Measurements from ENCODE around the gene ROMO1.

Gene ROMO1

DNA sequence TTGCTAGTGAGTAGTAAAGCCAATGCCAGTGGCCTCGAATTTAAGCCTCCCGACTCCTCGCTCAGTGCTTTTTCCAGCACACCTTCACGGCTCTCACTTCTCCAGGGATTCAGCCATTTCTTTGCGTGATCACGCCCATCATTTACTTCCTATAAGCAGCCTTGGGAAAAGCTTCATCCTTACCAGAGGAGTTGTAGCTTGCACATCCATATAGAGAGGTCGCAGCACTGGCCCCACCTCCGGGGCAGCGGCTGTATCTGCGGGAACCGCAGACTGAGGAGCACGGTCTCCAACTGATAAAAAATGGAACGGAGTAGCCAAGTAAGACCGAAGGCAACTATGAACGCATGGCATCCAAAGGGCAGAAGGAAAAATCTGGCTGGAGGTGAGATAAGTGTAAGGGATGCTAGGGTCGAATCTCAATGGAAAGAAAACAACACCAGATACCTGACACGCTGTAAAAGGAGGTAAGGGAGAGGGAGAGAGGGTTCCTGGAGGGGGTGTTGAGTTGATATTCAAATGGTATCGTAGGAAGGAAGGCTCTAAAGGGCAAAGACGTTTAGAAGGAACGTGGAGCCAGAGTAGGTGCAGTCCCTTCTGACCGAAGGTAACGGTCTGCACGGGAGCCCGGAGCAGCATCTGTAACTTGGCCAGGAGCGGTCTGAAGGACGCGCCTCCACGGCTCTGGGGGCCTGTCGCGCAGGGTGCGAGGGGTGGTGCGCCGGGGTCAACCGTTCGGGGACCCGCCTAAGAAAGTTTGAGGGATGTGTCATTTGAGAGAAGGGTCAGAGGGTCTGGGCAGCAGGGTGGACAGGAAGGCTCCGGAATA is 693 bp upstream of the ROMO1 start:
- peak; percentile 30 for DNase-seq
- peaks cover 40% of the 10 kb centered on the region for H3K36me3 ChIP-seq
- TF ChIP-seq, protein P1, sequence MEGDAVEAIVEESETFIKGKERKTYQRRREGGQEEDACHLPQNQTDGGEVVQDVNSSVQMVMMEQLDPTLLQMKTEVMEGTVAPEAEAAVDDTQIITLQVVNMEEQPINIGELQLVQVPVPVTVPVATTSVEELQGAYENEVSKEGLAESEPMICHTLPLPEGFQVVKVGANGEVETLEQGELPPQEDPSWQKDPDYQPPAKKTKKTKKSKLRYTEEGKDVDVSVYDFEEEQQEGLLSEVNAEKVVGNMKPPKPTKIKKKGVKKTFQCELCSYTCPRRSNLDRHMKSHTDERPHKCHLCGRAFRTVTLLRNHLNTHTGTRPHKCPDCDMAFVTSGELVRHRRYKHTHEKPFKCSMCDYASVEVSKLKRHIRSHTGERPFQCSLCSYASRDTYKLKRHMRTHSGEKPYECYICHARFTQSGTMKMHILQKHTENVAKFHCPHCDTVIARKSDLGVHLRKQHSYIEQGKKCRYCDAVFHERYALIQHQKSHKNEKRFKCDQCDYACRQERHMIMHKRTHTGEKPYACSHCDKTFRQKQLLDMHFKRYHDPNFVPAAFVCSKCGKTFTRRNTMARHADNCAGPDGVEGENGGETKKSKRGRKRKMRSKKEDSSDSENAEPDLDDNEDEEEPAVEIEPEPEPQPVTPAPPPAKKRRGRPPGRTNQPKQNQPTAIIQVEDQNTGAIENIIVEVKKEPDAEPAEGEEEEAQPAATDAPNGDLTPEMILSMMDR (IDR thresholded peaks at IDR 0.05; ENCODE audit: low read depth, low read length): no peak
- no peaks in the 10 kb centered on the region for H3K9me3 ChIP-seq (ENCODE audit: severe bottlenecking)
- H3K27me3 ChIP-seq (ENCODE audit: insufficient read depth, low read depth, severe bottlenecking): no peaks in the 10 kb centered on the region
- H3K4me3 ChIP-seq (ENCODE audit: low read depth, low read length): peak overlapping the region; percentile 90
- H3K27ac ChIP-seq: peak overlapping the region; percentile 82

DNA sequence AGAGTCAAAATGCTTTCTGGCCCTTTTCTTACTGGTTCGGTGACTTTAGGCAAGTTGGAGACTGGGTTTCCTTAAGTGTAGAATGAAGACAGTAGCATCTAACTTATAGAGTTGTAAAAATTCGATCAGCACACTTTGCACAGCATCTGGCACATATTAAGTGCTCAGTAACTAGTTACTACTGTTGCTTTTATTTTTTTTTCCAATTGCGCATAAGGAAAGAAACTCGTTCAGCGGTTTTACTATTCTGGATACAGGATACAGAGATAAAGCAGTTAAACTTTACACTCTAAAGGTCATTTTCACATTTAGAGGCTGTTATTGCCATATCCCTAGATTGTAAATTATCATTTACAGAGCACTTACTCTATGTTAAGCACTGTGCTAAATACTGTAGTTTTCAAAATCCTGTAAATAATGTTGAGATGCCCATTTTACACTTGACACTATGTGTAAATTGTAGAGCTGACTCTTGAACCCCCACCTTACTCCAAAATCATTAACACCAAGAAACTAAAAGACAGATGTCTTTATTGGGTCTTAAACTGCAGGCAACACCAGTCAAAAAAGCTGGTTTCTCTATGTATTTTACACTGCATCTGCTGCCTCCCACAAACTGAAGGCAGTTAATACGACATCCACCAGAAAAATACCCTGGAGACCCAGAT is 886 bp downstream of the ROMO1 start:
- peak overlapping the region; percentile 90 for H3K4me3 ChIP-seq (ENCODE audit: low read depth, low read length)
- H3K36me3 ChIP-seq: peaks cover 51% of the 10 kb centered on the region
- H3K27me3 ChIP-seq (ENCODE audit: insufficient read depth, low read depth, severe bottlenecking): no peaks in the 10 kb centered on the region
- no peaks in the 10 kb centered on the region for H3K9me3 ChIP-seq (ENCODE audit: severe bottlenecking)
- peak overlapping the region; percentile 82 for H3K27ac ChIP-seq
- TF ChIP-seq, protein P1 (IDR thresholded peaks at IDR 0.05; ENCODE audit: low read depth, low read length): no peak
- no peak for DNase-seq

DNA sequence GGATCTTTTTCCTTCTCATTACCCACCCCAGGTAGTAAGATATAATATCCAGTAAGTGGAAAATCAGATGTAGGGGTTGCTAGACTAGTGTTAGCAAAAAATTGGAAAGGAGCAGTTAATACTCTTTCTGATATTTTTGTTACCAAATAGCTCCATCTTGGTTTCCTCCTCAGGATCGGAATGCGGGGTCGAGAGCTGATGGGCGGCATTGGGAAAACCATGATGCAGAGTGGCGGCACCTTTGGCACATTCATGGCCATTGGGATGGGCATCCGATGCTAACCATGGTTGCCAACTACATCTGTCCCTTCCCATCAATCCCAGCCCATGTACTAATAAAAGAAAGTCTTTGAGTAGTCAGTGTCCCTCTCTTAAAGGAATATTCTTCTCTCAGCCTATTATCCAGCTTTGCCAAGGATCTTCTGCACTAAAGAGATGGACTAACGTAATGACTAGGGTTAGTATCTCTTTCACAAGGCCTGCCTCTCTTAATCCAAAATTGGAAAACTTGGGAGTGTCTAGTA is 1.5 kb downstream of the ROMO1 start:
- no peak overlapping the region for H3K4me3 ChIP-seq (ENCODE audit: low read depth, low read length)

DNA sequence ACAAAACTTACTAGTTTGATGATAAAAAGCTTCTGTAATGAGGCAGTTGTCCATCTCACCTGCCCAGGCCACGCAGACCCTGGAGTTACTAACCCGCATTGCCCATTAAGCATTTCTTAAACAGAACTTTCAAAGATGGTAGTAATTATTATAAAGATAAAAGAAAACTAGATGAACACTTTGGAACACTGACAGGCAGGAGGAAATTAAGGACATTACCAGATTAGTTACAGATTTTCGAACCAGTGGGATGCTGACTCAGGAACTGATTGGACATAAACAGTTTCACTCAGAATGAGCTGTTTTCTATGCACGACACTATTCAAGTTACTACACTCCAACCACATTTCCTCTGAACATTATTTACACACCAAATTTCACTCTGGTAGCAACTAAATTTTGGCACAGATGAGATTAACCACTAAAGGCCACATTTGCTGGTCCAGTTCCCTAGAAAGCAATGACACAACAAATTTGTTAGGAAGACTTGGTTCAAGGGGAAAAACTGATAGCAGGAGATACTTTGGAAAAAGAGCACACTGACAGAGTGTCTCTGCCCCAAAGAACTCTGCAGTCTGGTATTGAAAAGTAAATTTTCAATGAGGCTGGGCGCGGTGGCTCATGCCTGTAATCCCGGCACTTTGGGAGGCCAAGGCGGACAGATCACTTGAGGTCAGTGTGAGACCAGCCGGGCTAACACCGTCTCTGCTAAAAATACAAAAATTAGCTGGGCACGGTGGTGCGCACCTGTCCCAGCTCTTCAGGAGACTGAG is 3.0 kb downstream of the ROMO1 start:
- TF ChIP-seq, protein P1 (IDR thresholded peaks at IDR 0.05; ENCODE audit: low read depth, low read length): no peak
- Histone ChIP-seq H3K36me3 (peaks cover 67% of the 10 kb centered on the region), H3K27ac (no peak overlapping the region; the same call in 1 of the 2 replicates), H3K9me3 (ENCODE audit: severe bottlenecking) (no peaks in the 10 kb centered on the region), H3K4me3 (ENCODE audit: low read depth, low read length) (no peak overlapping the region), H3K27me3 (ENCODE audit: insufficient read depth, low read depth, severe bottlenecking) (no peaks in the 10 kb centered on the region)
- no peak for DNase-seq

More for the DNA sequence above, 1.5 kb downstream of the ROMO1 start:
- TF ChIP-seq, protein P1 (IDR thresholded peaks at IDR 0.05; ENCODE audit: low read depth, low read length): no peak
- Histone ChIP-seq H3K27me3 (ENCODE audit: insufficient read depth, low read depth, severe bottlenecking) (no peaks in the 10 kb centered on the region), H3K36me3 (peaks cover 51% of the 10 kb centered on the region), H3K9me3 (ENCODE audit: severe bottlenecking) (no peaks in the 10 kb centered on the region), H3K27ac (no peak overlapping the region)
- no peak for DNase-seq

DNA sequence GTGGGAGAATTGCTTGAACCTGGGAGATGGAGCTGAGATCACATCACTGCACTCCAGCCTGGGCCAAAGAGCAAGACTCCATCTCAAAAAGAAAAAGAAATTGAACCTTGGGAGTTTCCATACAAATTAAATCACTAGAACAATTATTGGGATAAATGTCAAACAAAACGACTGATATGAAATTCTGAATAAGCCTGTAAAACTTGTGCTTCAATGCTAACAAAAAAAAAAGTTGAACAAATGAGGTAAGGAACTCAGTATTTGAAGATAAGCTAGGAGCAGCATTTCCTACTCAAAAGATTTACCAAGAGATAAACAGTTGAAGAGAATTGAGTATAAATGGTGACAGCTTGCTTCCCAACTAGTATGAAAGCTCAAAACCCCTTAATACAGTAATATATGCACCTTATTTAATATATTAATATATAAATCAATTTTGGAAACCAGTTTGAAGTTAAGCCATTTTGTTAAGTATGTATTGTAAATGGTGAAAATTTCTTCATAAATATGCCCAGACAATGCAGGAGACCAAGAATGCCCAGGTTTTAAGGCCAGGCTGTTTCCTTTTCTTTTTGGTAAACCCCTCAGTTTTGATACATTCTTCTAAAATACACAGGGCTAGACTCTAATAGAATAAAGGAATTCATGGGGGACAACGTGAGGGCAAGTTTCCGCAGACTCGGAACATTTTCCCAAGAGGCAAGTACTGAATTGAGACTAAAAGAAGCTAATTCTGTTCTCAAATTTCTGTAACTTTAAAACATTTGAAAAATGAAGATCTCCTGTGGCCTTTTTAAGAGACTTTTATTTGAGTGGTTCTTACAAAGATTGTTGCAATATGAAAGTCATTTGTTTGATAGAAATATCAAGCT is 3.9 kb downstream of the ROMO1 start:
- TF ChIP-seq, protein P1 (IDR thresholded peaks at IDR 0.05; ENCODE audit: low read depth, low read length): no peak
- H3K27ac ChIP-seq: no peak overlapping the region; the same call in 1 of the 2 replicates
- H3K4me3 ChIP-seq (ENCODE audit: low read depth, low read length): no peak overlapping the region
- no peaks in the 10 kb centered on the region for H3K9me3 ChIP-seq (ENCODE audit: severe bottlenecking)
- DNase-seq: no peak
- no peaks in the 10 kb centered on the region for H3K27me3 ChIP-seq (ENCODE audit: insufficient read depth, low read depth, severe bottlenecking)
- peaks cover 74% of the 10 kb centered on the region for H3K36me3 ChIP-seq

Measured in WERI-Rb-1 (cell line).